ENCODE data around the gene KRTAP5-3. TPM values are rescaled to one million over a fixed set of nuclear protein-coding genes. Genes with fewer than 3 reads are reported as not detected.
A peak's percentile ranks its signal among the peaks of the same experiment; 100 is the strongest.

KRTAP5-3 gene
- total RNA-seq, 1 donor from 2014 or later = not detected

- no peaks in the 10 kb centered on the region for H3K36me3 Mint-ChIP-seq
- no peak overlapping the region for H3K4me3 Mint-ChIP-seq
- no peak overlapping the region for H3K27ac Mint-ChIP-seq
- peaks cover 45% of the 10 kb centered on the region for H3K27me3 Mint-ChIP-seq (ENCODE audit: low read depth)
- DNase-seq (ENCODE audit: low spot score in 2 of 2, unreplicated experiment in 2 of 2) = peak in 1 of 2 experiments; percentile 63
- peak; percentile 83 for TF ChIP-seq CTCF (IDR thresholded peaks at IDR 0.05; ENCODE audit: unreplicated experiment)
- H3K4me1 Mint-ChIP-seq = no peaks in the 10 kb centered on the region
- no peaks in the 10 kb centered on the region for H3K9me3 Mint-ChIP-seq
Measured at GRCh38 chr11:1640076-1640946, 32.0 kb upstream of the KRTAP5-3 start.

GRCh38 chr11:1639666-1640065 is 31.4 kb upstream of the KRTAP5-3 start:
- H3K9me3 Mint-ChIP-seq = no peaks in the 10 kb centered on the region
- peaks cover 47% of the 10 kb centered on the region for H3K27me3 Mint-ChIP-seq (ENCODE audit: low read depth)
- no peak for TF ChIP-seq CTCF (IDR thresholded peaks at IDR 0.05; ENCODE audit: unreplicated experiment)
- H3K36me3 Mint-ChIP-seq = no peaks in the 10 kb centered on the region
- H3K4me1 Mint-ChIP-seq = no peaks in the 10 kb centered on the region
- H3K4me3 Mint-ChIP-seq = no peak overlapping the region
- H3K27ac Mint-ChIP-seq = no peak overlapping the region
- DNase-seq (ENCODE audit: low spot score in 2 of 2, unreplicated experiment in 2 of 2) = no peak

GRCh38 chr11:1639102-1639620 is 30.9 kb upstream of the KRTAP5-3 start:
- no peak for TF ChIP-seq CTCF (IDR thresholded peaks at IDR 0.05; ENCODE audit: unreplicated experiment)
- Mint-ChIP-seq H3K4me1 (no peaks in the 10 kb centered on the region), H3K27me3 (ENCODE audit: low read depth) (peaks cover 48% of the 10 kb centered on the region), H3K36me3 (no peaks in the 10 kb centered on the region), H3K4me3 (no peak overlapping the region), H3K27ac (no peak overlapping the region), H3K9me3 (no peaks in the 10 kb centered on the region)
- no peak for DNase-seq (ENCODE audit: low spot score in 2 of 2, unreplicated experiment in 2 of 2)

GRCh38 chr11:1638344-1638743 is 30.1 kb upstream of the KRTAP5-3 start:
- Mint-ChIP-seq H3K9me3 (no peaks in the 10 kb centered on the region), H3K36me3 (no peaks in the 10 kb centered on the region), H3K27me3 (ENCODE audit: low read depth) (peaks cover 51% of the 10 kb centered on the region), H3K4me3 (no peak overlapping the region), H3K4me1 (no peaks in the 10 kb centered on the region), H3K27ac (no peak overlapping the region)
- TF ChIP-seq CTCF (IDR thresholded peaks at IDR 0.05; ENCODE audit: unreplicated experiment) = no peak
- no peak for DNase-seq (ENCODE audit: low spot score in 2 of 2, unreplicated experiment in 2 of 2)

- Mint-ChIP-seq H3K27ac (no peak overlapping the region), H3K9me3 (no peaks in the 10 kb centered on the region), H3K4me3 (no peak overlapping the region), H3K27me3 (ENCODE audit: low read depth) (peaks cover 58% of the 10 kb centered on the region), H3K36me3 (no peaks in the 10 kb centered on the region), H3K4me1 (peaks cover 3% of the 10 kb centered on the region)
- no peak for TF ChIP-seq CTCF (IDR thresholded peaks at IDR 0.05; ENCODE audit: unreplicated experiment)
- no peak for DNase-seq (ENCODE audit: low spot score in 2 of 2, unreplicated experiment in 2 of 2)
Measured at GRCh38 chr11:1637628-1638027, 29.4 kb upstream of the KRTAP5-3 start.
